Stimulated activated CD4-positive, alpha-beta T cell treated with anti-CD3 and anti-CD28 coated beads, TNF-alpha, amount 100 ng/mL, for 48 hours (primary cell): ENCODE results near the gene SULT4A1.

Experiments
- DNase-seq, 3 donors: peaks; one replicate each; pipeline ENCODE4 v3.0.0-alpha.2; 2020; ENCODE audit warnings: low read depth in 3 of 3

SULT4A1 gene

GRCh38 chr22:43828998-43829782, 33.1 kb downstream of the SULT4A1 start:
- no peak for DNase-seq

- DNase-seq, result no peak
Observed at GRCh38 chr22:43828725-43828997, 33.7 kb downstream of the SULT4A1 start.

- no peak for DNase-seq
Observed at GRCh38 chr22:43827926-43828724, 34.2 kb downstream of the SULT4A1 start.

GRCh38 chr22:43827003-43827735, 35.1 kb downstream of the SULT4A1 start:
- no peak for DNase-seq

- DNase-seq, result no peak
Observed at GRCh38 chr22:43826142-43827002, 35.9 kb downstream of the SULT4A1 start.

GRCh38 chr22:43825651-43826050, 36.7 kb downstream of the SULT4A1 start:
- DNase-seq, result no peak

- DNase-seq, result no peak
Observed at GRCh38 chr22:43824724-43825420, 37.4 kb downstream of the SULT4A1 start.

- no peak for DNase-seq
Observed at GRCh38 chr22:43823911-43824665, 38.2 kb downstream of the SULT4A1 start.

GRCh38 chr22:43823353-43823908, 38.9 kb downstream of the SULT4A1 start:
- no peak for DNase-seq

GRCh38 chr22:43821606-43822425, 40.5 kb downstream of the SULT4A1 start:
- DNase-seq, result no peak

- DNase-seq, result no peak
Observed at GRCh38 chr22:43820651-43821305, 41.5 kb downstream of the SULT4A1 start.

- DNase-seq, result no peak
Observed at GRCh38 chr22:43819931-43820640, 42.2 kb downstream of the SULT4A1 start.

GRCh38 chr22:43819421-43819921, 42.8 kb downstream of the SULT4A1 start:
- DNase-seq, result no peak

GRCh38 chr22:43818981-43819380, 43.3 kb downstream of the SULT4A1 start:
- no peak for DNase-seq

GRCh38 chr22:43817402-43817801, 44.9 kb downstream of the SULT4A1 start:
- no peak for DNase-seq

GRCh38 chr22:43814264-43814663, 48.0 kb downstream of the SULT4A1 start:
- DNase-seq, result no peak

GRCh38 chr22:43812890-43813289, 49.4 kb downstream of the SULT4A1 start:
- no peak for DNase-seq
